ENCODE measurements around the gene GDF15.

GRCh38 chr19:18419699-18420460 lies 33.9 kb downstream of the GDF15 start:
- TF ChIP-seq CTCF (IDR thresholded peaks at IDR 0.05) (no peak), POLR2A (IDR thresholded peaks at IDR 0.05) (no peak)
